ENCODE results near the gene ZBTB12. TPM values are rescaled to one million over a fixed set of nuclear protein-coding genes. Genes with fewer than 3 reads are reported as not detected.

The ZBTB12 gene
- total and polyA plus RNA-seq, 2 of the 8 experiments (the other 6 are each of a cell fraction or from before 2014, with no cell fraction given) = 20.7 to 40.8 TPM

DNA sequence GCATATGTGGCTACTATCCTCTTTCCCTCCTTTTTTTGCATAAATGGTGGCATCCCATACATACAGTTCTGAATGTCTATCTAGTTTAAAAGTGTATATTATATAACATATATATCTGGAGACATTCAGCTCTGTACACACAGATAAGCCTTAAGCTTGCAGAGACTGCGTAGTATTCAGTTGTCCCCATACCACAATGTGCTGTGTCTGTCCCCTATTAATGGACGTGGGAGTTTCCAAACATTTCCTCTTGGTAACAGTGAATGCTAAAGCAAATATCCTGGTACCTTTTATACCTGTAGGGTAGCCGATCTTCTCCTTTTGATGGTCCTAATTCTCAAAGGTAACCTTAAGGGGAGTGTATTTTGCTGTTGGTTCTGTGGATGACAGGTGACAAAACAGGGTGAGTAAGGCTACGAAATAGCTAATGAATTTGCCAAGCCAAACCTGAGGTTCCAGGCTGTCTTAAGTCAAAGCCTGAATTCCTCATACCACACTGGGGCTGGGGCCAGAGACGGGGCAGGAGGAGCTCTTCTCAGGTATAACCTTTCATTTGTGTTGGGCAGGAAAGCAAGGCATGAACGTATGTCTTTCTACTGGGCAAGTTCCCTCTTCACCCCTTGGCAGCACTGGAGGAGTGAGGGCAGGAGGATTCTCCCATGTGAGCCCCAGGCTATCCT, 17.9 kb upstream of the ZBTB12 start:
- no peak overlapping the region for H3K4me2 ChIP-seq (ENCODE audit: insufficient read depth in 1 of 2, low read depth in 2 of 2, low read length in 2 of 2)
- H3K4me3 ChIP-seq (ENCODE audit: extremely low read depth in 1 of 4, insufficient read depth in 2 of 4, low read depth in 3 of 4, low read length in 4 of 4) = no peak overlapping the region
- H2BK12ac ChIP-seq (ENCODE audit: low read depth, low read length) = no peak overlapping the region
- H2AK5ac ChIP-seq (ENCODE audit: low read depth, low read length) = no peak overlapping the region
- H3K9me3 ChIP-seq (ENCODE audit: insufficient read depth in 2 of 2, low read depth in 1 of 2, low read length in 1 of 2) = no peaks in the 10 kb centered on the region
- no peak overlapping the region for H3K27ac ChIP-seq (ENCODE audit: low read depth, low read length)
- no peaks in the 10 kb centered on the region for H4K20me1 ChIP-seq (replicated peaks in 1 of 2; ENCODE audit: control insufficient read depth in 1 of 2, insufficient read depth in 2 of 2, low read length in 2 of 2)
- H2AFZ ChIP-seq (ENCODE audit: low read length) = no peak overlapping the region
- H3K18ac ChIP-seq (ENCODE audit: extremely low read depth, low read length) = no peak overlapping the region
- DNase-seq (ENCODE audit: low read depth in 1 of 2, low spot score in 2 of 2) = no peak
- no peaks in the 10 kb centered on the region for H3K79me1 ChIP-seq (ENCODE audit: low read depth, low read length)
- H3K56ac ChIP-seq (replicated peaks; ENCODE audit: insufficient read length, low read depth, low read length) = no peak overlapping the region
- H2BK20ac ChIP-seq (ENCODE audit: low read length) = no peak overlapping the region
- H3K23me2 ChIP-seq (ENCODE audit: low read depth, low read length) = no peaks in the 10 kb centered on the region; the same call in 1 of the 2 replicates
- no peak for FAIRE-seq
- H2BK120ac ChIP-seq (replicated peaks; ENCODE audit: low read depth, low read length) = no peak overlapping the region
- no peak overlapping the region for H4K91ac ChIP-seq (replicated peaks; ENCODE audit: insufficient read length, low read length)
- 80% methylated on average over 6 of the region's 6 CpGs; no CpG with 5 or more reads in 1 of the 2 experiments for WGBS, 2 experiments (ENCODE audit: extremely low coverage in 1 of 2, insufficient coverage in 1 of 2, insufficient read length in 1 of 2, insufficient replicate concordance in 2 of 2, low coverage in 1 of 2, low lambda C conversion rate in 2 of 2, missing lambda C conversion rate in 1 of 2)
- no peak overlapping the region for H2BK15ac ChIP-seq (ENCODE audit: low read length)
- H3K4me1 ChIP-seq (replicated peaks in 1 of 4; ENCODE audit: control insufficient read depth in 3 of 4, insufficient read depth in 4 of 4, low read length in 3 of 4) = no peaks in the 10 kb centered on the region
- no peak overlapping the region for H4K5ac ChIP-seq (ENCODE audit: insufficient read length, low read depth, low read length)
- H2BK5ac ChIP-seq (ENCODE audit: low read depth, low read length) = no peak overlapping the region
- H3K14ac ChIP-seq (ENCODE audit: insufficient read length) = no peak overlapping the region
- no peak overlapping the region for H3K23ac ChIP-seq (ENCODE audit: insufficient read length)
- POLR2A ChIA-PET (ENCODE audit: partially characterized antibody) = interaction anchor here (0.9 to 2.7 kb wide), 5 partner anchors 13 to 52 kb away, joined by 3 to 12 read pairs (median 5); partner anchors contain the start of genes DXO, EHMT2 and ZBTB12
- no peaks in the 10 kb centered on the region for H3K79me2 ChIP-seq (ENCODE audit: control insufficient read depth in 1 of 2, insufficient read depth in 2 of 2, low read length in 2 of 2)
- no peak overlapping the region for H3K4ac ChIP-seq (replicated peaks; ENCODE audit: insufficient read length, low read depth, low read length)
- H3K9ac ChIP-seq (replicated peaks in 1 of 4; ENCODE audit: extremely low read depth in 1 of 4, low read depth in 3 of 4, low read length in 3 of 4) = no peak overlapping the region
- CTCF ChIA-PET (ENCODE audit: partially characterized antibody) = interaction anchor here (0.8 to 4.6 kb wide), 4 partner anchors 31 to 177 kb away, joined by 3 to 26 read pairs (median 4); no protein-coding TSS in a partner anchor
- H3K27me3 ChIP-seq (replicated peaks in 1 of 4; ENCODE audit: control insufficient read depth in 3 of 4, extremely low read depth in 1 of 4, insufficient read depth in 3 of 4, low read length in 3 of 4) = no peaks in the 10 kb centered on the region
- H4K8ac ChIP-seq (ENCODE audit: extremely low read depth, insufficient read depth, low read length) = no peak overlapping the region
- H3K36me3 ChIP-seq (ENCODE audit: control insufficient read depth in 2 of 4, insufficient read depth in 4 of 4, low read length in 3 of 4) = no peaks in the 10 kb centered on the region
- TF ChIP-seq POU5F1 (IDR thresholded peaks at IDR 0.05; ENCODE audit: low read depth, low read length) (no peak), GABPA (IDR thresholded peaks at IDR 0.05; ENCODE audit: borderline replicate concordance, insufficient read depth, low read length) (no peak), ASH2L (IDR thresholded peaks at IDR 0.05; ENCODE audit: low read length) (no peak), SIX5 (IDR thresholded peaks at IDR 0.05; ENCODE audit: low read depth, low read length) (no peak), CTBP2 (IDR thresholded peaks at IDR 0.05; ENCODE audit: borderline replicate concordance, insufficient read depth, insufficient read length, low read length) (no peak), ZNF274 (IDR thresholded peaks at IDR 0.05; ENCODE audit: borderline replicate concordance, extremely low read depth, low read length) (no peak), POLR2AphosphoS5 (IDR thresholded peaks at IDR 0.05; ENCODE audit: low read depth, low read length) (no peak), CEBPB (IDR thresholded peaks at IDR 0.05; ENCODE audit: low read depth, low read length) (no peak), NRF1 (IDR thresholded peaks at IDR 0.05; ENCODE audit: low read depth, low read length) (no peak), SIN3A (conservative IDR thresholded peaks at IDR 0.05 in 1 of 2, IDR thresholded peaks at IDR 0.05 in 1 of 2; ENCODE audit: low read depth in 1 of 2, low read length in 2 of 2) (no peak)
- TF ChIP-seq, protein P1, sequence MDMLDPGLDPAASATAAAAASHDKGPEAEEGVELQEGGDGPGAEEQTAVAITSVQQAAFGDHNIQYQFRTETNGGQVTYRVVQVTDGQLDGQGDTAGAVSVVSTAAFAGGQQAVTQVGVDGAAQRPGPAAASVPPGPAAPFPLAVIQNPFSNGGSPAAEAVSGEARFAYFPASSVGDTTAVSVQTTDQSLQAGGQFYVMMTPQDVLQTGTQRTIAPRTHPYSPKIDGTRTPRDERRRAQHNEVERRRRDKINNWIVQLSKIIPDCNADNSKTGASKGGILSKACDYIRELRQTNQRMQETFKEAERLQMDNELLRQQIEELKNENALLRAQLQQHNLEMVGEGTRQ (IDR thresholded peaks at IDR 0.05; ENCODE audit: low read length) = no peak
